K562 (cell line): ENCODE measurements around the gene ZNF473.
"Not testable (repeated sequence)": the region's sequence is repeated elsewhere in the genome, so short reads cannot be mapped to it uniquely, and the experiment has no call there.

Experiments used
- CTCF ChIP-seq, 3 experiments: IDR thresholded peaks in 2 of 3; conservative IDR thresholded peaks in 1 of 3; 2 replicates each; pipeline ENCODE4 v1.5.1; 2011 to 2012; ENCODE audit warnings: low read length in 3 of 3, mild to moderate bottlenecking in 3 of 3, control low read depth in 2 of 3, improper control_type of control experiment in 1 of 3, inconsistent platforms in 1 of 3, low read depth in 1 of 3, mixed read lengths in 1 of 3, moderate library complexity in 1 of 3; ENCODE audit not compliant: insufficient read depth in 2 of 3
- ELF1 ChIP-seq: fragments of 200-800 bp; sonication (Bioruptor generic); IDR thresholded peaks from 2 replicates; pipeline ENCODE4 v1.6.1; 2016; ENCODE audit warnings: missing genetic modification characterization, missing compliant biosample characterization
- ZNF274 ChIP-seq: IDR thresholded peaks from 2 replicates; pipeline ENCODE4 v1.6.1; 2011; ENCODE audit warnings: low read depth, mild to moderate bottlenecking, low read length, moderate library complexity, borderline replicate concordance

GRCh38 chr19:50075644-50076372 lies 50.0 kb downstream of the ZNF473 start:
- TF ChIP-seq ELF1 (tag); CTCF (IDR thresholded peaks at IDR 0.05 in 2 of 3, conservative IDR thresholded peaks at IDR 0.05 in 1 of 3; ENCODE audit: insufficient read depth in 2 of 3, low read depth in 1 of 3, low read length in 3 of 3); ZNF274: not testable (repeated sequence)
